Raji (cell line): ENCODE results near the gene ENC1.

Experiments
- POLR2A ChIP-seq: IDR thresholded peaks from 2 replicates; pipeline ENCODE4 v1.6.1; 2011; ENCODE audit warnings: low read depth, low read length, control low read depth; ENCODE audit not compliant: insufficient read depth

The ENC1 gene

DNA sequence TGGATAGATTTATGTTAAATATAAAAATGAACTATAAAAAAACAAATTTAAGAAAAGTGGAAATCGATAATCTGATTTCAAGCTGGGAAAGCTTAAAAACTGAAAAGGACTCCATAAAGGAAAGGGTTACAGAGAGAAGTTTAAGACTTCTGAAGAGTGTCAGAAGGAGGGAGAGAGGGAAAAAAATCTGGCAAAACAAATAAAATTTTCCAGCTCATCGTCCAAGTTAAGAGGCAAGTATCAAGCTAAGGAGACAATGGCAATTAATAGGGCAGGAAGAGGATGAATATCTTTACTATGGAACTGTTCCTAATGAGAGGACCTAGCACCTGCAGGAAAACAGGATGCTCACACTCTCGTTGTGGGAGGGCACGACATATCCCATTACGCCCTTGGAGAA is 24.0 kb upstream of the ENC1 start:
- TF ChIP-seq POLR2A = no peak

DNA sequence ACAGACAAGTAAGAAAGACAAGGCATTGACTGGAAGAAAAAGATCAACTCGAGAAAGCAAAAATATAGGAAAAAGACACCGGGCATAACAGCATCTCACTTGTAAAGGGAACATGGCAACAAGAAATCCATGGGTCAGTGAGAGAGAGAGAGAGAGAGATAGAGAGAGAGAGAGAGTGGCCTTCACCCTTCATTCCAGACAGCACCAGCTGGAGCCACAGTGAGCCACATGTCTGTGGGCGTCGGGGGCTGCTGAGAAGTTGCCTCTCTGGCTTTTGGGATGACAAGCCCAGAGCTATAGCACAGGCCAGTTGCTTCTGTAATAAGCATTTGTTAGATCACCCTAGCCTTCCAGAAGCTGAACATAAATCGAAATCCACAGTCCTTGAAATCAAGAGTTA is 20.3 kb upstream of the ENC1 start:
- TF ChIP-seq POLR2A = no peak

DNA sequence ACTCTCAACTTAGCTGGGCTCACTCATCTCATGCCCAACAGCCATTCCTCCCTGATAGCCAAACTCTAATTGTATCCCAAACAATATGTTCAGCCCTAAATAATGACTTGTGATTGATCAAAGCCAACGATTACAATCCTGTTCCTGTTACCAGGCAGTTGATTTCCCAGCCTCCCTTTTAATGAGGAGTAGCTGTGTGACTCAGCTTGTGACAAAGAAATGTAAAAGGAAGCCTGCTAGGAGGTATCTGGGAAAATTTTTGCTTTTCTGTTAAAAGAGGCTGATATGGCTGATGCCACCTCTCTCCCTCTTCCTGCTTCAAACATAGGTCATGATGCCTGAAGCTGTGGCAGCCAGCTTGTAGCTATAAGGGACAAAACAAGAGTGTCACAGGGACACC is 19.6 kb upstream of the ENC1 start:
- TF ChIP-seq POLR2A = no peak

DNA sequence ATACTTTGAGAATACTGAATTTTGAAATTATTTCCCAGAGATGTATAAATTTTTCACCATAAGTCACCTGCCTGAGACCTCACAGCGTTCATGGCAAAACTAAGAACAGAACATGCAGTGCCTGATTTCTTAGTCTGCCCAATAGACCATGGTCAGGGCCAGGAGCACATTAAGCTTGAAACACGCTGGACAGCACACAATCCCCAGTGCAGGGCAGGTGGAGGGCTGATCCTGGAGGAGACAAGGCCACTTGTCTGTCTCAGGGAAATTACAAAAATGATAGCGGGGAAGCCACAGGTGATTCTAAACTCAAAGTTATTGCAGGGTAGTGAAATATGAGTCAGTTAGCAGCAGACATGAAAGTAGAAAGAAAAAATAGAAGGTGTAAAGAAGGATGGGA is 18.6 kb upstream of the ENC1 start:
- no peak for TF ChIP-seq POLR2A

DNA sequence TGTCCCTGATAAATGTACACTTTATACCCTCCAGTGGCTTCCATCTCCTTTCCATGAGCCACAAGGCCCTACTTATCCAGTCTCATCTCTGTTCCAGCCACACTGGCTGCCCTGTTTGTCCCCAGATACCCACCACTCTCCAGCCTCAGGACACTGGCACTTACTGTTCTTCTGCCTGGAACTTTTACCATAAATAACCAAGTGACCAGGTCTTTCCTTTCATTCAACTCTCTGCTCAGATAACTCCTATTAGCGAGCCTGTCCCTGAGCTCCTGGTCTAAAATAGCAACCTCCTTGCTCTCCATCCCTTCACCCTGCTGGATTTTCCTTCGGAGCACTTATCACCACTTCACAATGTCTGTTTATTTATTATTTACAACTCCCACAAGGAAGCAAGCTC is 16.6 kb upstream of the ENC1 start:
- no peak for TF ChIP-seq POLR2A

DNA sequence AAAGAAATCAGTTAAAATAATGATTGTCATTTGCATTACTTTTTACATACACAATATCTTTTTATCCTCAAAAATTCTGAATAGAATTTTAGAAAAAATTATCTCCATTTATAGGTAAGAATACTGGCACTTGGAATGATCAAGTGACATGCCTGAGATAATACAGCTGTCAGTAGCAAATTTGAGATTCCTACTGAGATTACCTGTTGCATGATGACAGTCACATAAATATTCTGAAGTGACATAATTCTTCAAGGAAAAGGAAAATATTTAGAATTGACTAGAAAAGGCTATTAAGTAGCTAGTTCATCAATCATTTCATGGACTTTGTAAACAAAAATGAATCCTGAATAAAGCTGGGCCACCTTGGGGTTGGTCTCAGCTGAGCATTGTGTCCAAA is 15.2 kb upstream of the ENC1 start:
- no peak for TF ChIP-seq POLR2A

DNA sequence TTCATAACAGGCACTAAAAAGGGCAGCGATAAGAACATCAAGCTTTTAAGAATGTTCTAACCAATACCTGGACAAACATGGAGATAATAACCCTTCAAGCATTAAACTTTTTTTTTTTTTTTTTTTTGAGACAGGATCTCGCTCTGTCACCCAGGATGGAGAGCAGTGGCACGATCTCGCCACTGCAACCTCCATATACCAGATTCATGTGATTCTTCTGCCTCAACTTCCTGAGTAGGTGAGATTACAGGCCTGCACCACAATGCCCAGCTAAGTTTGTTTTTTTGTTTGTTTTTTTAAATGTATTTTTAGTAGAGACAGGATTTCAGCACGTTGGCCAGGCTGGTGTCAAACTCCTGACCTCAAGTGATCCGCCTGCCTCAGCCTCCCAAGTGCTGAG is 14.7 kb upstream of the ENC1 start:
- TF ChIP-seq POLR2A = no peak

DNA sequence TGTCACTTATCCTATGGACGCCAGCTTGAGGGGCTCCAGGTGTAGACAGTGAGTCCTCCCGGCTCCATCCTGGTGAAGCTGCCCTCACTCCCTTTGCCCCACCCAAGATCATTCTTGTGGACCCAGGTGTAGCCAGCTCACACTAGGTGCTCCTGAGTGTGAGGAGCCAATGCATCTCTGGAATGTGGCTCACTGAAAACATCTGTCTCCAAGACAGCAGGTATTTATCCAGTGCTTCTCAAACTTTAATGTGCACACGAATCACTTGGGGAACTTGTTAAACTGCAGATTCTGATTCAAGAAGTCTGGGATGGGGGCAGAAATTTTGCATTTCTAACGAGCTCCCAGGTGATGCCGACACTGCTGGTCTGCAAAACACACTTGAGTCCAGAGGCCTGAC is 13.5 kb upstream of the ENC1 start:
- TF ChIP-seq POLR2A = no peak

DNA sequence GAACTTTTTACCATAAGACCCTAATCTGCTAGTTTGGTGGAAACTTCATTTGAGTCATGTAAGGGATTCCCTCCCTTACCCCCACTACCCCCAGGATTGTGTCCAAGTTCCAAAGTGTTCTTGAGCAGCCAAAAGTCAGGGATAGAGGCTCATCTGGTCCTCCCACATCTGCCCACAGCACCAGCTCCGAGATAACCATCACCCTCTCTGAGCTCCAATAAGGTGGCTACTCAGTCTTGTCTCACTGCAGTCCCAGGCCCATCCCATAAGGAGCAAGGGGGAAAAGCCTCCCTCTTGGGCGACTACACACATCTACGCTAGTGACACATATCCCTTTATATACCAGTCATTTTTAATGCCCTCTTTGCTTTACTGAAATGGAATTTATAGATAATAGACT is 12.0 kb upstream of the ENC1 start:
- TF ChIP-seq POLR2A = no peak

DNA sequence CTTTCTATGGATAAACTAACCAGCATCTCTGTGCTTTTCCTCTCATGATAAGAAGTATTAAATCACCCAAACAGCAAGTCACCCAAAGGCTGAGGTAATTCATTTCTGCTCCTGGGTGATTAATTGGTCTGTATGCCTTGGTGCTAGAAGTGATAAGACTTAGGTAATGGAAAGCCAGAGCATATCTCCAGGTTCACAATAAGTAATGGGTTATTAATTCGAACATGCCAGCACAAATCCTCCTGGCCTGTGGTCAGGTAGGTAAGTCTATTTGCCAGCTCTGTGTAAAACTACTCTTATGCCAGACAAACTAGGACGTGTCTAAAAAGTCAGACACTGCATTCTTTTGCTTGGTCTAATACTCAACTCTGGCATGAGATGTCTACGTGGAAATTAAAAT is 11.2 kb upstream of the ENC1 start:
- no peak for TF ChIP-seq POLR2A

DNA sequence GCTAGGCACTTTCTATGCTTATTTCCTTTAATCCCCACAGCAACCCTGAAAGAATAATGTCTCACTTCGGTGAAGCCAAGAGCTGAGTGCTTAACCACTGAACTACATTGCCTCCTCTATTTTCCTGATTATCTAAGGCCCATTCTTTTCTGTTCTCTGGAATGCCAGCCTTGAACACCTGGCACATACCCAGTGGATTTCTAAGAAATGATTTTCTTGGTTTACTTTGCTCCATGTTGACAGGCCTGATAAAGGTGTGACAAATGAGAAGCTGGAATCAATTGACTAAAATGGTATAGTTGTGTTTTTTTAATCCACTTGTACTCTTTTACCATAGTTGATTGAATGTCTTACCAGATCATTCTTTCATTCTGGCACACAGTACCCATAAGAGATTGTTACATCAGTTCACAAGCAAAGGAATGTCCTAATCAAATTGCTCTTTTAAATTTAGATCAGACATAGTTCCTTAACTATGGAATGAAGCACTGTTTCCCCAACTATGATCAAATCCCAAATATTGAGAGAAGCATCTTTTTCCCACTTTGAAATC is 9.0 kb upstream of the ENC1 start:
- no peak for TF ChIP-seq POLR2A

DNA sequence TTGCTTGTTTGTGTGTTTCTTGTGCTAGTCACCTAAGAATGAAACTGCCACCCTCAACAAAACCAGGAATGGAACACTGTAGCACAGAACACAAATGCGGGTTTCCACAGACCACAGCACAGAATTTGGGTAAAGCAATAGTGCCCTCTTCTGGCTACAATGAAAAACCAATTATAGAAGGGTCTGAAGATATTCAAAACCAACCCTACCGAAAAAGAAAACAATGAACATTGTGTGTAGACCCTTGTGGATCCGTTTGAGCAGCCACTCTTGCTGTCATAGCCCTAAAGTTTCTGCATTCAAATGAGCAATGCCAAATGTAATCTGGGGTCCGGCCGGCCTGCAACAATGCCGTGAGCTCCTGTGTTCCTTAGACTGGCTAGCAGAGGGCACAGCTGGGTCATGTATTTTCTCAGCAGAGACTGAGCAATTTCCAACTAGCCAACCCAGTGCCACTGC is 8.3 kb upstream of the ENC1 start:
- no peak for TF ChIP-seq POLR2A

DNA sequence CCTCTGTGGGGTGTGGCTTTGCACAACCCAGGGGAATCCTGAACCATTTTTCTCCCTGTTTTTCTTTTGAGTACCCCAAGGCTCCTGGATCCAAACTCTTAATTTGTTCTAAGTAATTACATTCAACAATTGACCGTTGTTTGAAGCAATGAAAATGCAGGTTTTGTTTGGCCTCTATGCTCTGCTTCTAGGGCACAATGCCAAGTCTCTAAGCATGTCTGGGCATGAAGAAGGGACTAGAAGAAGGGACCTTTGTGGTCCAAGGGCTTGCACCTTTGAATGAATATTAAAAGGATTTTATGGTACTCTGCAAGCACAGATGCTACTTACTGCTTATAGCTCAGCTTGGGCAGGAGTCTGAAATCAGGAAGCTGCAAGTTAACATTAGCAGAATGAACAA is 6.6 kb upstream of the ENC1 start:
- TF ChIP-seq POLR2A = no peak

DNA sequence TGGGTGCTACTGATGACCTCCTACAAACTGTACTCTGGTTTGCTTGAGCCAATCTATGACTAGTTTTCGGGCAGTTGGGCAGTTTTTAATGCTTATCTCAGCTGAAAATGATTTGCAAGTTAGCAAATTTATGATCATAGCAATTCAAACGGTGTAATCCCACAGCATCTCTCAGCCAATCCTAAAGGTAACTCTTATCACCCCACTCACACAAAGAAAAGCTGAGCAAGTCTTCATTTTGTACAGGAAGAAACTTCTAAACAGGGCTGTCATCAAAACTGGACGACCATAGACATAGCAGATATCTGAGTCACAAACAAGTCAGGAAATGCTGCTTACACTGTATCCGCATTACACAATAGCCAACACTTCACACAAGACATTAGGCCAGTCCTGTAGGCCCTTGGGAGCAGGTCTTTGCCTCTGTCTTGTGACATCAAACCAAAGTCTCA is 2.6 kb upstream of the ENC1 start:
- TF ChIP-seq POLR2A = no peak

DNA sequence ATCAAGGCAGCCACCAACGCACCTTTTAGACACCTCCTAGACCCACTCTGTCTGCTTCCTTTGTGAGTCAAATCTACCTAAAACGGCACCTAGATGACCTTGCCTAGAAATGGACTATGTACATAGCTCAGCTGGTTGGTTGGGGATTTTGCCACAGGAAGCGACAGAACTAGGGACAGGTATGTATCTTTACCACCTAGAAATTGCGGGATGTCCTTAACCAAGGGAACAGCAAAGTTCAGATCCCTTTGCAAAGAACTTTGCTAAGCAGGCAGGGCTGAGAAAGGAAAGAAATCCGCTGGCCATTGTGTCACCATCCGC is 2.0 kb upstream of the ENC1 start:
- TF ChIP-seq POLR2A = no peak

DNA sequence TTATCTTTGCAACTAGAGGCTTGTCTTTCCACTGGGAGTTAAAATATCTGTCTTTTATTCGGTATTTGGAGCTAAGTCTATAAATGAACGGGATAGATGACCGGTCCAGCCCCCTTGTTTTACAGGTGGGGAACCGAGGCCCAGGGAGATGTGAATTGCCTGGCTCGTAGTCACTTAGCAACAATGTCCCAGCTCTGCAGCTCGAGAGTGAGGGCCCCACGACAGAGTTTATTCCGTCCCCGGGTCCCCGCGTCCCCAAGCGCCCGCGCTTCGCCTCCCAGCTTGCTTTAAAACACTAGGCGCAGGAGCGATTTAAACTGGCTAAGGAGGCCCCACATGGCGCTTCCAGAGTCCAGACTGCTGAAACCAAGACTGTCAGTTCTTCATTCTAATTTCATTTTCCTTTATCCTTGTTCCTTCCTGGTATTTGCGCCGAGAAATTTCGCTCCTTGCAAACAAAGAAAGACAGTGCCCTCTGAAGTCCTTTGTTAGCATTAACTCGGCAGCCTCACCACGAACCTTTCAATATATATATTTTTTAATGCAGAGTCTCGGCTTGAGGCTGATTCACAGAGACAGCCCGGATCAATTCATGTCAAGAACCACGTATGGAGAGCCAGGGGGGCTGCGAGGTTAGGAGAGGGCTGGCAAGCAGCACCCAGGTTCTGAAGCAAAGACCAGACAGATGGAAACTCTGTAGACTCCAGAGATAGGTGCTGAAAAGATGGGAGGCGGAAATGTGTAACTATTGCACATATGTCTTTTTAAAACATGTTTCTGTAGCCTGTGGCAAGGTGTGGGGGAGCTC is 1.4 kb upstream of the ENC1 start:
- TF ChIP-seq POLR2A = no peak

DNA sequence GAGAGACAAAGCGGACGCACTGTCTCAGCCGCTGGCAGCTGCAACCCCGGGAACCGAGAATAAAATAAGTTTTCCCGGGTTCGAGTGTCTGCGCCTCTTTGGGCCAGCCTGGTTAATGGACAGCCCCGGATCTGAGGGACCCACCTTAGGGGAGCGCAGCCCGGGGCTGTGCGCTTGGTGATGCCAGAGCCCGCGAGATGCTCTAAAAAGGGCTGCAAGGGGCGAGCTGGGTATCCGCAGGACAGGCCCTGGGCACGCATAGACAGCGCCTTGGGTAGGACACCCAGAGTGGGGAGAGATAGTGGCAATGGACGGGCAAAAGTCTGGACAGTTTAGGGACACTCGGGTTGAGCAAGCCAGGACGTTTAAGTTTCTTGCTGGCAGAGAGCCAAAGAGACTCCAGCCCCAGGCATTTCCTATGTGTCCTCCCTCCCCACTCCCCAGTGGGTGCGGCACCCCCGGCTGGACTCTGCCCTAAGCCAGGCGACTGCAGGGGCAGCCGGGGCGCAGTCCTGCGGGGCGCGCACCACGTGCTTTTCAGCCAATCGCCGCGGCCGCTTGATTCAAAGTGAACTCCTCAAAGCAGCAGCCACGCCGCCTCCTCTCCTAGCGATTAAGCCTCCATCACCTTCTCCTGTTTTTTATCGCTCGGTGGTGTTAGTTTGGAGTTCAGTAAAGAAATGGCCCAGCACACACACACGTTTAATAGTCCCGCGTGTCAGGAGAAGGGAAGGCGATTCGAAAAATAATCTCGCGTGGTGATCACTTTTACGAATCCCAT is 616 bp upstream of the ENC1 start:
- TF ChIP-seq POLR2A = no peak
